NCI-H1092 (cell line): ENCODE measurements around the gene CCDC28A.
A peak's percentile ranks its signal among the peaks of the same experiment; 100 is the strongest.

Experiments
- DNase-seq: peaks from one replicate; lab custom pipeline; 2025; lab: John Stamatoyannopoulos, UW

CCDC28A gene

DNA sequence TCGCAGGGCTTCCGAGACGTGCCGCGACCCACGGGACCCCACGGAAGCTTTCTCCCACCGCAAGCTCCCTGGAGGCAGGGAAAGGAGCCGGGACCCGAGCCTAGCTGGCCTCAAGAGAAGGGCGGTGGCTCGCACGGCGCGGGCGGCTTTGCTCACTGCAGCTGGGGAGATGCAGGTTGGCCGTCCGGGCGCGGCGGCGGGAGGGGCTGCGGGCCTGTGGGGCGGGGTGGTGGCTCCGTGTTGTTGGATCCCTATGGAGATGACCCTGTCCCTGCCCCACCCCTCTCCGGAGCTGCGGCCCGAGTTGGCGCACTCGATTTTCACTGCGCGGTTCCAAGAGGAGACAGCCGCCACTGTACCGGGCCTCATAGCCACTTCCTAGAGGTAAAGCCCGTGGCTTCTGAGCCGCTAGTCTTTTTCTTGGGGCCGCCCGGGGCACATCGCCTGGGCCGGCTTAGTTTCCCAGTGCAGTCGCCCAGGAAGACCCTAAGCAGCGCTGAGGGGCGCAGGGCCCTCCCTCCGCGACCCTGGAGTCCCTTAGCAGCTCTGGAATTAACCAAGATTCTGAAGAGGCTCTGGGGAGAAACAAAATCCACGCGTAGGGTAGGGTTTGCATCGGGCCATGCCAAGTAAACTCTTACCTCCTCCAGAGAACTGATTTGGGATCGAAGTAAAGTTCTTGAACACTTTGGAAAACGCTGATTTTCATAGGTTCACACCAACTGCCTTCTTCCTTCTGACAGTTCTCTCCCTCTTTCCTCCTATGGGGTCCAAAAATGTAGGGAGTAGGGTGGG, 22.4 kb downstream of the CCDC28A start, which contains the start of gene ECT2L:
TSS of gene ECT2L (plus strand) at position 279 of the 795 bp plus-strand sequence. CDS start 17,188 bp downstream, outside the sequence.
- no peak for DNase-seq

DNA sequence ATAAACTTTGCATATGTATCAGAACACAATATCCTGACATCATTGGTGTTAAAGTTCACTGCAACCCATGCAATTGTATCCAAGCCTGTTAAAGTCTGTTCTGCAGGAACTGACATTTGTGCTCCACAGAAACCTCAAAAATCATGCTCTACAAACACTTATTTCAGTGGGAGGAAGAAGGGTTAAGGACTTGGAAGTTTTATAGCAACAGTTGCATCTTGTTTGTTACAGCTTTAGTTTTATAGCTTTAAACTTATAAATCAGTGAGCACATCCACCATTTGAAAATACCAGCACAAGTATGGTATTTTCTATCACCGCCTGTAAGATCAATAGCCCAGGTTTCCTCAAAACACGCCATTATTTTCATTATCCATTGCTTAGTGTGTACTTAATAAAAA, 23.2 kb downstream of the CCDC28A start:
- DNase-seq = no peak

DNA sequence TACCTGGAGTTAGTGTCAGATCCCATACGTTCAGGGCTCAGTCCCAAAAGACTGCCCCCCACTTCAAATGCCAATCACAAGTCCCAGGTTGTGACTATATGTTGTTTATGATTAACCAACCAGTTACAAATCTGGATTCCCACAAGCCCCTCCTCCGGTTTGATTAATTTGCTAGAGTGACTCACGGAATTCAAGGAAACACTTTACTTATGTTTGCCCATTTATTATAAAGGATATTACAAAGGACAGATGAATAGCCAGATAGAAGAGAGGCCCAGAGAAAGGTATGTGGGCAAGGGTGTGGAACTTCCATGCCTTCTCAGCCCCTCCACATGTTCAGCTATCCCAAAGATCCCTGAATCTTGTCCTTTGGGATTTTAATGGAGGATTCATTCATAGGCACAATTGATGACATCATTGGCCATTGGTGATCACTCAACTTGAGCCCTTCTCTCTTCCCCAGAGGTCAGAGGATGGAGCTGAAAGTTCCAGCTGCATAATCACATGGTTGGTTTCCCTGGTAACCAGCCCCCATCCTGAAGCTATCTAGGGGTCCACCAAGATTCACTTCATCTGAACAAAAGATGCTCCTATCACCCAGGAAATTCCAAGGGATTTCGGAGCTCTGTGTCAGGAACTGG, 24.4 kb downstream of the CCDC28A start:
- DNase-seq = no peak

DNA sequence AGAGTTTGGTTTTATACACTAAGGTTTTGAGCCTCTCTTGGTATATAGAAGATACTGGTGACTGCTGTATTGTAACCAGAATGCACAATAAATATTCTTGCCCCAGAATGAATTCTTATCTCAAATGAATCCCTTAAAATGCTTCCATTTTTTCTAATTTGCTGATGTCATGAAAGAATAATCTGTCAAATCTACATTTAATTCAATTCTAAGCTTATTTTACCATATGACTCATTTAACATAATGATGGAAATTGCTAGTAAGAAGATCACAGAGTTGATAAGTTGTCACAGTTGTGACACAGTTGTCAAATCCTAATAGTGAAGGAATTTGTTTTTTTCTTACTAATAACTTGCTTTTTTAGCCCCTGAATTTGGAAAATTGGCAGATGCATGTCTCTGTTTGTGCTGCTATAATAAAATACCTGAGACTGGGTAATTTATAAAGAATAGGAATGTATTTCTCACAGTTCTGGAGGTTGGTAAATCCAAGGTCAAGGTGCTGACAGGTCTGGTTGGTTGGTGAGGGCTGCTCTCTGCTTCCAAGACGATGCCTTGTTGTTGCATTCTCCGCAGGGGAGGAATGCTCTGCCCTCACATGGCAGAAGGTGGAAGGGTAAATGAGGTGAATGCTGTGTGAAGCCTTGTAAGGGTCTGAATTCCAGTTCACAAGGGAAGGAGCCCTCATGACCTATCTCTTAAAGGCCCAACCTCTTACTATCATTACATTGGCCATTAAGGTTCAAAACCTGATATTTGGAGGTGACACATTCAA, 27.0 kb downstream of the CCDC28A start:
- DNase-seq = no peak

DNA sequence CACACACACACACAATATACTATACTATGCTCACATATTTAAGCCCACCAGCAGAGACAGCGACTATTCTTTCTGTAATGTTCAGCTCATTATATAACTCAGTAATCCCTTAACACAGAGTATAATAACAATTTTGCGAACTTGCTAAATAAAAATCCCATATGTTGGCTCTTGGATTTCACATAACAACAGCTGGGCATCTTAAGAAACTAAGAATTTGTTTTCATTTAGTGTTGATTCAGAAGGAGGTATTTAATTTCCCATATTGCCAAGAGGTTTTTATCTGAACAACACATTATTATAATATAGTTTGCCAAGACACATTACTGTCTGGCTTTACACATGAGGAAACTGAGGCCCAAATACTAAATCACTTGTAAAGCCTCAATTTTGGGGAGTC, 29.8 kb downstream of the CCDC28A start:
- no peak for DNase-seq

DNA sequence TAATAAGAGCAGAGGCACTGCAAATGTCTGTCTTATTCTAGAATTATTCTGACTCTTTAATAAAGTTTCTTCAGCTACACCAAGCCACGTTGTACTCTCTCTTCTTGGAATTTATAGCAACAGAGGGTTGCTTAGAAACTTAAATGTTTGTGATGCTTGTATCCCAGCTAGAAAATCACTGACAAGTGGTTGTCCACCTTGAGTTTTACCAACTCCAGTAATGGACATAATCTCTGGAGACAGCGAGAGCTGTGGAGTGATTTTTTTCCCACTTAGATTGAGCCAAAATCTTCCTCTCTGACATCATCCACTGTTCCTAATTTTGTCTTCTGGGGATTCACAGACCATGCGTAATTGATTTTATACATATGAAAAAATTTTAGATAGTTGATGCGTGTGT, 30.3 kb downstream of the CCDC28A start:
- DNase-seq = no peak

DNA sequence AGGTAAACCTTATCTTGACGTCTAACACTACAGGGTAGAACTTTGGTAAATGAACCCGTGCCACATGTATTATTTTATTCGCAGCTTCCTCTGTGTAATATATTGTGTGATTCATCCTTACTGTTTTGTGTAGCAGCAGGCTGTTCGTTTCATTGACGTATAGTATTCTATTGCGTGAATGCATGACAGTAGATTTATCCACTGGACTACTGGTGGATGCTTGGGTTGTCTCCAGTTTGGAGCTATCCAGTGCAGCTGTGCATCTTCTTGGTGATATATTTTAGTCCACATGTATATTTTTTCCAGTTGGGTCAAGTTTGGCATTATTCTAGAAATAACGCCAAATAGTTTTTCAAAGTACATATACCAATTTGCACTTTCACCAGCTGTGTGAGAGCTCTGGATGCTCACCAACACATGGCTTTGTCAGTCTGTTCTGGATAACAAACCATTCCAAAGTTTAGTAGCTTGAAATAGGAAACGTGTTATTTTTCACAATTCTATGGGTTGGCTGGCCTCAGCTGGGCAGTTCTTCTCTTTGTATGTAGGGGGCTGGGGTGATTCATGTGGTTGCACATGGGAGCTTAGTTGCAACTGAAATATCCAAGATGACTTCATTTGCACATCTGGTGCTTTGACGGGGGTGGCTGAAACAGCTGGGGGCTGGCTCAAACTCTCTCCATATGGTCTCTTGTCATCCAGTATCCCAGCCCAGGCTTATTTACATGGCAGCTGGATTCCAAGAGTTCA, 31.6 kb downstream of the CCDC28A start:
- DNase-seq = no peak

DNA sequence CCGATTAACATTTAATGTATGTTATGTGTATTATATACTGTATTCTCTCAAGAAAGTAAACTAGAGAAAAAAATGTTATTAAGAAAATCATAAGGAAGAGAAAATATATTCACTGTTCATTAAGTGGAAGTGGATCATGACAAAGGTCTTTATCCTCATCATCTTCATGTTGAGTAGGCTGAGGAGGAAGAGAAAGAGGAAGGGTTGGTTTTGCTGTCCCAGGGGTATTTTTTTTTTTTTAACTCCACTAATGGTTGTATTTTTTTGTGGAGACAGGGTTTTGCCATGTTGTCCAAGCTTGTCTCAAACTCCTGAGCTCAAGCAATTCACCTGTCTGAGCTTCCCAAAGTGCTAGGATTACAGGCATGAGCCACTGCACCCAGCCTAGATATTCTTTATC, 33.3 kb downstream of the CCDC28A start:
- DNase-seq = no peak

DNA sequence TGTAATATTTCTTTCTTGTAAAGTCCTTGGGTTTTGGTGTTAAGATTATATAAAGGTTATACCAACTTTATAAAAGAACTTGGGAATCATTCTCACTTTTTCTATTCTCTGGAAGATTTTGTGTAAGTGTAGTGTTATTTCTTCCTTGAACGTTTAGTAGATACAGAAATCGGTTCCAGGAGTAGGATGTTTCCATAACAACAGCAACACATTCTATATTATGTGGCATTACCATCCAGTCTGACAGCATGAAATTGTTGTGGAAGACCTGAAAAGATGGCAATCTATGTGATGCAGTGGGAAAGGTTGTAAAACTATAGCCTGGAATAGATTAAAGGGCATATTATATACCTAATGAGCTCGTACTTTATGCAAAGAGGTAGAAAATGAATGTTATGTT, 36.1 kb downstream of the CCDC28A start:
- no peak for DNase-seq

DNA sequence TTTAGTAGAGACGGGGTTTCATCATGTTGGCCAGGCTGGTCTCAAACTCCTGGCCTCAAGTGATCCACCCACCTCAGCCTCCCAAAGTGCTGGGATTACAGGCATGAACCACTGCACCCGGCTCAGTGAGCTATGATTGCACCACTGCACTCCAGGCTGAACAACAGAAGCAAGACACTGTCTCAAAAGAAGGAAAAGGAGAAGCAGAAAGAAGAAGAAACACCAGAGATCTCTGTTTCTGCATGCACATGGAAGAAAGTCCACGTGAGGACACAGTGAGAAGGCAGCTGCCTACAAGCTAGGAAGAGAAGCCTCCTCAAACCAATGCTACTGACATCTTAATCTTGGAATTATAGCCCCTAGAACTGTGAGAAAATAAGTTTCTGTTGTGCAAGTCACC, 38.3 kb downstream of the CCDC28A start:
- no peak for DNase-seq

DNA sequence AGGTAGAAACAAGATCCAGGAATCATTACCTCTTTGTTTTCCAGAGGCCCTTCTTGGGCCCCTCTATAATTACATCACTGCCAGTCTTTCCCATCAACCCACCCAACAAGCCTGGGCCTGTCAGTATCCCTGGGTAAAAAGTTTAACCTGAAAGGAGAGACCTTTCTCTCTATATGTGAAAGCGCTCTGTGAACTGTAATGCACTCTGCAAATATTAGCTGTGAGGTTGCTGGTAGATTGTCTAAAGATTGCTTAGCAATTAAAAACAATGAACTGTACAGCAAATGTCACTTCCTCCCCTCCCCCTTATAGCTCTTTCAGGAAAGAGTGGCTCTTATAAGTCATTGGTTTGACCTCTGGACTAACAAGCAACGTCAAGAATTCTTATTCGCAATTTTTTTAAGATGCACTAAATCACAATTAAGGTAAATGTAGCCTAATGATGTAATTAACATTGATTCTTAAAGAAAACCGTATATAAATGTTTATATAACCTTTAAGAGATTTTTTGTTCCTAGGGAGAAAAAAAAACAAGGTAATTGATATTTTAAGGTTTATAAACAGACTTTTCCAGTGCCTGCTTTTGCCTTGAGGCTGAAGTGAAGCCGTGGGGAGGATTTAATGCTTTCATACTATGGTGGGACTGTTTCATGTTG, 40.7 kb downstream of the CCDC28A start:
- no peak for DNase-seq

DNA sequence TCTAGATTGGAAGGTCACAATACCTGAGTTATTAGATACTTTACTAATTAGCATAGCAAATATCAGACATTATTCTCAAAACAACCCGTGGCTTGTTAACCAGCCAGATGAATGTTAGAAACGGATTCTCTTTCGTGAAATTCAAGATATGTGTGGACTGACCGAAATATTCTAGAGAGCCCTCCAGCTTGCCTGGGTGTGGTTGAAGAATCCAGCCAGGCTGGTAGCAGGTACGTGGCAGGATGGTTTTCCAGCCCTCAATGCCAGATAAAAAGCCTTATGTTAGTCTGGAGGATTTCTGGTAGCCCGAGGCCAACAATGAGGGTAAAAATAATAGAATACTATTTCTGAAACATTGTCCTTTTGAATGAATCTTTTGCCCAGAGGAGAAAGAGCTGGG, 41.7 kb downstream of the CCDC28A start:
- DNase-seq = no peak

DNA sequence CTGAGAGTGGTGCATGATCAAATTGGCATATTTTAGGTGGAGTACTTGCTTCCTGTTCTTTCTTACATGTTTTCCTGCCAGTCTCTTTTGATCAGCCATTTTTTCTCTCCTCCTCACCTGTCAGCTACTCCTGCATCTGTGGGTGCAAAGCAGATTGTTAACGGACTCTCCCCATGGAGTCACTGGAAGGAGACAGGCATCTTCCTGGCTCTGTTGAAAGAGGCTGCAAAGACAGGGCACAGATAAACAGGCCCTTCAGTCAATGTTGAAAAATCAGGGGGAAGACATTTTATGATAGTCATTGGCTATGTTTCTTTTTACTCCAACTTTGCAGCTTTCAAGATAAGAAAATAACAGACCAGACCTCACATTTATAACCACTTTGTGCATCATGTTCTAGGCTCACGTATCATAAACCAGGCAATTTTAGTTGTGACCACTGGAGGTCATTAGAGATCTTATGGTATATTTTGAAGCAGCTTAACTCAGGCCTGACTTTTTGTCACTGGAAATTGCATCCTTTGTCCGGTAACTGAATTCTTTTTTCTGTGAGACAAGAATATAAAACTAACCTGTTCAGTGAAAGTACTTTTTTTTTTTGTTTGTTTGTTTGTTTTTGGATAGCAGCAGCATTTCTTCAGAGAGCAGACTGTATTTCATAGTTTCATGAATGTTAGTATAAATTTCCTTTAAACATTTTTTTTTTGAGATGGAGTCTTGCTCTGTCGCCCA, 42.4 kb downstream of the CCDC28A start:
- peak; percentile 11 for DNase-seq

DNA sequence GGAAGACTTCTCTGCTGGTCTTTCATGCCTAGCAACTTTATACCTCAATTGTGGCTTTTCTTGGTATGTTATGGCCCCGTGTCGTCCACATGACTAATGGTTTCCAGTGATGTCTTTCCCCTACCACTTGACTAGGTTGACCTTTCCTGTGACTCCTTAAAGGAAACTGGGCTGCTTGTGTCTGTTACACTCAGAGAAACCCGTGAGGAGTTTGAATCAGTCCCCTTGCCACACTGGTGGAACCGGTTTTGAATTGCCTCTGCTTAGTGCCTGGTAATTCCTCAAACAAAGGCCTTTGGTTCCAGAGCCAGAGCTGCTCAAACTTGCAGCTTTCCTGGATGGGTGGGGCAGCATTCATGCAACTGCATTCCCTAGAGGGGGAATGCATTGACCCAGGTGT, 44.2 kb downstream of the CCDC28A start:
- no peak for DNase-seq

DNA sequence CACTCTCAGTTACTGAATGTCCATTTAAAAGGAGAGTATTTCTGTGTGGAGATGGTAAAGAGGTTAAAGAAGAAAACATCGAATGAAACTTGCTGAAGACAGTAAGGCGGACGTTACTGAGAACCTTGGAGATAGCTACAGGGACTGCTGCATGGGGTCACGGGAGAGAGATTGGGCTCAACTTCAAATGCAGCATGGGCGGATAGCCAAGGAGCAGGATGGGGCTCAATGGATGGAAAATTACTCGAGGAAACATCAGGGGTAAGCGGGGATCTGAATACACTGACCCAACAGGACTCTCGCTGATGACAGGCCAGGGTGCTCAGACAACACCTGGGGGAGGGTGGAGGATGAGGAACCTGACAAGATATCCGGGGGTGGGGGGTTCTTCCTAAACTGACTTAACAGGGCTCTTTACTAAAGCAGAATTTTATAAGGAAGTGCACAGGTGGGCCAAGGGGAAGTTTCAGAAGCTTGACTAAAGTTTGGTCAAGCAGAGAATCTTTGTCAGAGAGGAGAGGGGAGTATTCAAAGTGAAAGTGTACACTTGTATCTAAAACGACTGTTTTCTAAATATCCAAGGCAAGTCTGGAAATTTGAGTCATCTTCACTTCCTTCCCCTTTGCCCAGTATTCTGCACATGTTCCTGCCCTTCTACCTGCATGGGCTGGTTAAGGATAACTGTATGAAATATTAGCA, 45.1 kb downstream of the CCDC28A start:
- no peak for DNase-seq

DNA sequence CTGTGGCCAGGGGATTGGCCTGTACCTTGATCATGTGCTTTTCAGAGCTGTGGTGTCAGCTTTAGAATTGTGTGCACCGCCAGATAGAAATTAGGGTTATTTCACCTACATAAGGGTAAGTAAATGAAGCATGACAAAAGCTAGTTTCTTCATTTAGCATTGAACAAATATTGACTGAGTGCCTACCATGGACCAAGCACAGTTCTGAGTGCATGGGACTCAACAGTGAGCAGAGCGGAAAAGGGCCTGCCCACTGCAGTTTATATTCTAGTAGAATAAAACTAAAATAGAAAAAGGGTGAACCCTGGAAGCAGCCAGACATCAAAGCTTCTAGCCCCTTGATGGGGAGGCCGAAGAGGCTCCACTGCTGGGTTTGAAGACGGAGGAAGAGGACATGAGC, 48.0 kb downstream of the CCDC28A start:
- DNase-seq = no peak

DNA sequence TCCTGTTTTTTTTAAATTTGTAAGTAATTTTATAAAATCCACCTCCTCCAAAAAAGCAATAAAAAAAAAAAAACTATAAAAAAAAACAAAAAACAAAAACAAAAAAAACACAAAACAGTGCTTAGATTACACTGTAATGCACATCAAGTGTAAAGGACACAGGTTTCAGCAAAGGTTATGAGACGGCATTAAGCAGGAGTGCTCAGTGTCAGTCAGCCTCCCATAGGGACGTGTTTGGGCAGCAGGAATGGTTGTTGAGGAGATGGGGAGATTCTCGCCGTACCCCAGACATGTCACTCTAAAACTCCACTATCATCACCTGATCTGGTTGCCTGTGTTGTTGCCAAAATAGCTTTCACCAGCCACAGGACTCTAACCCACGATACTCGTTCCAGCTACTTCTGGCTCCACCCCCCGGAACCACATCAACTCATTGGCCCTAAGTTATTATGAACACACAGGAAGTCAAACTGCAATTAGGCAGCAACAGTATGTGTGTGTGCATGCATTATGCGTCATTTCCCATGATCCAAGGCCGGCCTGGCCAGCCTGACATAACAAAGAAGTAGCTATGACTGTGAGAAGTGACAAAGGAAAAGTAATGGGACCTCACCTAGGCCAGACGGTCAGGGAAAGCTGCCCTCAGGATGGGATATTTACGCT, 51.0 kb downstream of the CCDC28A start:
- DNase-seq = no peak

DNA sequence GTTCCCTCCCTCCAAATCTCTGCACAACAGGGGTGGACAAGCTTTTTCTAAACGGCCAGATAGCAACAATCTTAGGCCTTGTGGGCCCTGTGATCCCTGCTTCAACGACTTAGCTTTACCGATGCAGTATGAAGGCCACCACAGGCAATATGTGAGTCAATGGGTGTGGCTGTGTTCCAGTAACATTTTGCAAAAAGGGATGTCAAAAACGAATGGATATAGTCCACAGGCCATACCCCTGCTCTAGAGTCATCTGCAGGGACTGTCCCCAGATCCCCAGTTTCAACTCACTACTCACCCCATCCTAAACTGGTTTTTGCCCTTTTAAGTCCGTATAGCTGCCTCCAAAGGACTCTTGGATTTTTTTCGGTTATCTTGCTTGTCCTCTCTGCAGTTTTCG, 56.7 kb downstream of the CCDC28A start:
- no peak for DNase-seq

DNA sequence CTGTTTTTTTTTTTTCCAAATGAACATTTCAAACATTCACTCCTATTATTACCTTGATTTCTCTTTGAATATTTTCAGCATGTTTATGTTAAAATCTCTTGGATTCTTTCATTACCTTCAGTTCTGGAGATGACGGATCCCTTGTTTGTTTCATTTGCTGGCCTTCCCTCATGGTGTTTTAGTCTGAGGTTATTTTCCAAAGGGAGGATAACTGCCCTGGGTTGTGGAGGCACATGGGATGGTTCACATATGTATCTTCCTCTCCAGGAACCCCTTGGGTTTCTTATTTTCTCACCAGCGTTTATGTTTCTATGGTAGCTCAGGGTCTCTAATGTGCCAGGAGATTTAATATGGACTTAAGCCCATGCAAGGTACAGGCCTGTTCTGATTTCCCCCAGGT, 58.6 kb downstream of the CCDC28A start:
- DNase-seq = no peak
